ENCODE data around the gene HNRNPUL2. TPM values are rescaled to one million over a fixed set of nuclear protein-coding genes. Genes with fewer than 3 reads are reported as not detected.

Gene HNRNPUL2
- total and polyA plus RNA-seq, 2 of the 8 experiments (the other 6 are each of a cell fraction or from before 2014, with no cell fraction given): 14.9 to 46.4 TPM

DNA sequence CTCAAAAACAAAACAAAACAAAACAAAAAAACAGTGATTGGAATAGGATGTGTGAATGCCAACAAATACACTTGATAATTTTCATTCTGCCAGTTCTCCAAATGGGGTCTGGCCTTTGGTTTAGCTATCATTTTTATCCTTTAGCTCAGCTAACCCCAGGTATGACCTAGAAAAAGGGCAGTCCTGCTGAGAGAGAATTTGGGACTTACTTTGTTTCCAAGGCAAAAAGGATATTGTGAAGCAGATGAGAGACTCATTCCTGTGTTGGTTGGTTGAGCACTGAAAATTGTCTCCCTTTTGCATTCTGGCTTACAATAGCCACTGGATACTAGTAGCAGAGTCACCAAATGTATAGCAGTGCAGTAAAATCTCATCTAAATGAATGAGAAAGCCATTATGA is 9.9 kb upstream of the HNRNPUL2 start (continued):
- TF ChIP-seq CHD7 (IDR thresholded peaks at IDR 0.05; ENCODE audit: insufficient replicate concordance, low read length): no peak
- TF ChIP-seq RBBP5 (IDR thresholded peaks at IDR 0.05; ENCODE audit: borderline replicate concordance, low read depth, low read length): no peak
- TF ChIP-seq CHD1 (IDR thresholded peaks at IDR 0.05; ENCODE audit: low read depth, low read length): no peak
- no peak for TF ChIP-seq CTBP2 (IDR thresholded peaks at IDR 0.05; ENCODE audit: borderline replicate concordance, insufficient read depth, insufficient read length, low read length)
- TF ChIP-seq, protein P1, sequence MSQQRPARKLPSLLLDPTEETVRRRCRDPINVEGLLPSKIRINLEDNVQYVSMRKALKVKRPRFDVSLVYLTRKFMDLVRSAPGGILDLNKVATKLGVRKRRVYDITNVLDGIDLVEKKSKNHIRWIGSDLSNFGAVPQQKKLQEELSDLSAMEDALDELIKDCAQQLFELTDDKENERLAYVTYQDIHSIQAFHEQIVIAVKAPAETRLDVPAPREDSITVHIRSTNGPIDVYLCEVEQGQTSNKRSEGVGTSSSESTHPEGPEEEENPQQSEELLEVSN (IDR thresholded peaks at IDR 0.05): no peak
- no peak for TF ChIP-seq POLR2A (IDR thresholded peaks at IDR 0.05; ENCODE audit: control extremely low read depth in 1 of 2, low read depth in 2 of 2, low read length in 2 of 2)
- no peak for TF ChIP-seq BCL11A (IDR thresholded peaks at IDR 0.05; ENCODE audit: low read depth in 2 of 2, low read length in 2 of 2)
